Brain microvascular endothelial cell (primary cell): ENCODE data around the gene EYA2.
A peak's percentile ranks its signal among the peaks of the same experiment; 100 is the strongest.

Experiments used
- DNase-seq: peaks from one replicate; pipeline ENCODE4 v3.0.0-alpha.2; 2020
- H3K27ac ChIP-seq: fragments of 250-450 bp; sonication (Bioruptor Pico); 2 replicates; pipeline ENCODE4 v1.5.1; 2020; ENCODE audit warnings: mild to moderate bottlenecking, moderate library complexity
- H3K27me3 ChIP-seq: fragments of 250-450 bp; sonication (Bioruptor Pico); replicated peaks from 2 replicates; pipeline ENCODE4 v1.5.1; 2020; ENCODE audit warnings: mild to moderate bottlenecking
- H3K36me3 ChIP-seq: fragments of 250-450 bp; sonication (Bioruptor Pico); replicated peaks from 2 replicates; pipeline ENCODE4 v1.5.1; 2020; ENCODE audit warnings: mild to moderate bottlenecking
- H3K4me3 ChIP-seq: 2 replicates; pipeline ENCODE4 v1.5.1; 2011; ENCODE audit warnings: low read depth, mild to moderate bottlenecking, control low read depth, low read length, moderate library complexity
- CTCF ChIP-seq: IDR thresholded peaks from 2 replicates; pipeline ENCODE4 v1.5.1; 2011; ENCODE audit warnings: low read depth, mild to moderate bottlenecking, moderate library complexity, low read length, control low read depth, inconsistent platforms; ENCODE audit errors: missing control alignments
- in situ Hi-C: cut with HindIII; loops from 2 replicates; pipeline ENCODE4 v1.10.0; 2017; ENCODE audit warnings: low sequenced_read_pairs, low pct_ligation_motif_present

EYA2 gene

GRCh38 chr20:46938434-46938833, 43.8 kb downstream of the EYA2 start:
- peaks cover 8% of the 10 kb centered on the region for H3K27me3 ChIP-seq
- in situ Hi-C loops = no loop called here
- H3K4me3 ChIP-seq = no peak overlapping the region
- H3K27ac ChIP-seq = no peak overlapping the region
- no peak for DNase-seq
- TF ChIP-seq CTCF = no peak
- H3K36me3 ChIP-seq = no peaks in the 10 kb centered on the region

GRCh38 chr20:46939031-46939965, 44.7 kb downstream of the EYA2 start:
- H3K27me3 ChIP-seq = peaks cover 8% of the 10 kb centered on the region
- TF ChIP-seq CTCF = peak; percentile 52

GRCh38 chr20:46940616-46941015, 46.0 kb downstream of the EYA2 start:
- peaks cover 8% of the 10 kb centered on the region for H3K27me3 ChIP-seq
- no peak for DNase-seq
- H3K4me3 ChIP-seq = no peak overlapping the region
- no peak for TF ChIP-seq CTCF
- H3K36me3 ChIP-seq = no peaks in the 10 kb centered on the region
- no peak overlapping the region for H3K27ac ChIP-seq
- in situ Hi-C loops = no loop called here

More at GRCh38 chr20:46939031-46939965, 44.7 kb downstream of the EYA2 start:
- Histone ChIP-seq H3K36me3 (no peaks in the 10 kb centered on the region), H3K27ac (no peak overlapping the region), H3K4me3 (no peak overlapping the region)
- in situ Hi-C loops = no loop called here
- DNase-seq = no peak

GRCh38 chr20:46941404-46941803, 46.8 kb downstream of the EYA2 start:
- no peak overlapping the region for H3K27ac ChIP-seq
- TF ChIP-seq CTCF = no peak
- peaks cover 8% of the 10 kb centered on the region for H3K27me3 ChIP-seq
- in situ Hi-C loops = no loop called here
- no peak overlapping the region for H3K4me3 ChIP-seq
- no peaks in the 10 kb centered on the region for H3K36me3 ChIP-seq
- no peak for DNase-seq

- TF ChIP-seq CTCF = no peak
- Histone ChIP-seq H3K4me3 (no peak overlapping the region), H3K27ac (no peak overlapping the region), H3K36me3 (no peaks in the 10 kb centered on the region), H3K27me3 (peaks cover 6% of the 10 kb centered on the region)
- DNase-seq = no peak
- in situ Hi-C loops = no loop called here
Observed at GRCh38 chr20:46943861-46944591, 49.4 kb downstream of the EYA2 start.
